Measurements from ENCODE around the gene GPR37L1.

GRCh38 chr1:202086579-202087350, 36.0 kb upstream of the GPR37L1 start:
- TF ChIP-seq CTCF (IDR thresholded peaks at IDR 0.05): no peak
- TF ChIP-seq POLR2A (IDR thresholded peaks at IDR 0.05): no peak

Data from testis (tissue), 2 donors.